DMS114 treated with DMSO at 0.1 percent for 48 hours (cell line): ENCODE results near the gene SGK1.
"Not testable (repeated sequence)": the region's sequence is repeated elsewhere in the genome, so short reads cannot be mapped to it uniquely, and the experiment has no call there.

Experiments
- DNase-seq: peaks from one replicate; lab custom pipeline; 2025; ENCODE audit not compliant: unreplicated experiment; lab: John Stamatoyannopoulos, UW

Gene SGK1

DNA sequence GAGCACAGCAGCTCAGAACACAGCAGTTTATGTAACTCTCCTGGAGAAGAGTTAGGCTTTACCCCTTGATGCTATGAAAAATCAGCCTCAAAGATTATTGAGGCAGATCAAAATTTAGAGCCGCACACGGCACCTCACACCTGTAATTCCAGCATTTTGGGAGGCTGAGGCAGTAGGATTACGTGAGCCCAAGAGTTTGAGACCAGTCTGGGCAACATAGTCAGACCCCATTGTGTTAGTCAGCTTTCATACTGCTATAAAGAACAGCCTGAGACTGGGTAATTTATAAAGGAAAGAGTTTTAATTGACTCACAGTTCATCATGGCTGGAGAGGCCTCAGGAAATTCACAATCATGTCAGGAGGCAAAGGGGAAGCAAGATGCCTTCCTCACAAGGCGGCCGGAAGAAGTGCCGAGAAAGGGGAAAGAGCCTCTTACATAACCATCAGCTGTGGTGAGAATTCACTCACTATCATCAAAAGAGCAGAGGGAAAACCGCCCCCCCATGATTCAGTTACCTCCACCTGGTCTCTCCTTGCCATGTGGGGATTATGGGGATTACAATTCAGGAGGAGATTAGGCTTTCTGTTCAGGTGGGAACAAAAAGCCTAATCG lies 87.7 kb downstream of the SGK1 start:
- DNase-seq = no peak

DNA sequence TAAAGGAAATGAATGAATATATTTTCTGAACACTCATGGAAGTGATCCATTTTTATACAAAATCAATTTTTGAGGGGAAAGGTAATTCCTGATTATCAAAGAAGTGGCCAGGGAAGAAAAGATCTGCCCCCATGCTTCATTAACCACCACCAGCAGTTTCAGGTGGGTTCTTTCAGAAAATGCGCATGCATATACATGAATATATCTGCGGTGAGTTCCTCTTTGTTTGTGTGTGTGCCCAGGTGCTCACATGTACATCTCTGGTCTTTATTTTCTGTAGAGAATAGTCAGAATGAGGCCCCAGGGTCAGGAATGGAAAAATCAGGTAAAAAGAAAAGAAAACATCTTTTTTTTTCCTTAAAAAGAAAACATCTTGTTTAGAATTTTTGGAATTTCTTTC lies 88.4 kb downstream of the SGK1 start:
- DNase-seq = no peak

DNA sequence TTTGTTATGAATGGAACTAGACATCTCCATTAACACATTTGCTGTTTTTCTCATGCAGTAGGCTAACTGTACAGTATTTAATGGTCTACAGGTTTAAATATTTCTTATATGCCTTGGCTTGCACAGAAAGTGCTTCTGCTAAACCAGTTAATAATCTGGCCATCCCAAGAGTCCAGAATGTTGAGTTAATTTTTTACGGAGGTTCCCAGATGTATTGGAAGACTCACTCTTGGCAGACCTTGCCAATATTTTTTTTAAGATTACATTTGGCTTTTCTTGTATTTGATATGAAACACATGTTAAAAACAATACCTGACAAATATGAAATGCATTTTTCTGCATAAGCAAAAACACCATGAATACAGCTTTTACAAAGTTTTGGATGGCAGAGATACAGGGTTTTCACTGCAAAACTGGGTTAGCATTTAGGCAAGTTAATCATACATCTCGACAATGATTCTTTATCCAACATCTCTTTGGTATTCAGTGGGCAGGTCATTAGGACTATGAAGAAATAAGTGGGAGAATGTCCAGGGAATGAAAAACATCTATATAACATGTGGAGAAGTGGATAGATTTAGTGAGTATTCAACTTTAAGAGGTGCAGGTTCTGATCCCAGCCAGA lies 94.0 kb downstream of the SGK1 start:
- no peak for DNase-seq

DNA sequence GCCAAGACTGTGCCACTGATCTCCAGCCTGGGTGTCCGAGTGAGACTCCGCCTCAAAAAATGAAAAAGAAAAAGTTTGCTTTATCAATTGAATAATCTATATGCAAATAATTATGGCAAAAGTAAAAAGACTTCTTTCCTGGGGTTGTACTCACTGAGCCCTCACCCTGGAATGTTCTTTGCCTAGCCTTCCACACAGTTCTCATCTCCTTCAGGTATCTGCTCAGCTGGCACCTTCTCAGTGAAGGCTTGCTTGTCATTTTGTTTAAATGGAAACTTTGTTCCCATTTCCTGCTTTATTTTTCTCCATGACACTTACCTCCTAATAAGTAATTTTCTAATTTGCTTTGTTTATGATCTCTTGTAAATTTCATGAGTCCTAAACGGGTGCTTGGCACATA lies 96.7 kb downstream of the SGK1 start:
- no peak for DNase-seq

DNA sequence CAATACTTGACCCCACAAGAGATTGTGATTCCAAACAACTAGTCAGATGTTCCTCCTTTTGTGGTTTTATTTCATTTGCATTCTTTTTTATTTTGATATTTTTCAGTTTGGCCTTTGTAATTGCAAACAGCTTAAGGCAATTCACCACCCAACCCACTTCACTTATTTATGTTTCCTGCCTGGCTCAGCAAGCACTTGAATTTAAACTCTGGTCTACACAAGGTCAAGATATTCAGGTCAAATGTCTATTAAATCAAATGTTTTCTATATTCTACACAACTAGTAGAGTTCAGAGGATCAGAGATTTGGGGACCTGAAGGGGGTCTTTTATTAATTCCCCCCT lies 100.1 kb downstream of the SGK1 start:
- no peak for DNase-seq

DNA sequence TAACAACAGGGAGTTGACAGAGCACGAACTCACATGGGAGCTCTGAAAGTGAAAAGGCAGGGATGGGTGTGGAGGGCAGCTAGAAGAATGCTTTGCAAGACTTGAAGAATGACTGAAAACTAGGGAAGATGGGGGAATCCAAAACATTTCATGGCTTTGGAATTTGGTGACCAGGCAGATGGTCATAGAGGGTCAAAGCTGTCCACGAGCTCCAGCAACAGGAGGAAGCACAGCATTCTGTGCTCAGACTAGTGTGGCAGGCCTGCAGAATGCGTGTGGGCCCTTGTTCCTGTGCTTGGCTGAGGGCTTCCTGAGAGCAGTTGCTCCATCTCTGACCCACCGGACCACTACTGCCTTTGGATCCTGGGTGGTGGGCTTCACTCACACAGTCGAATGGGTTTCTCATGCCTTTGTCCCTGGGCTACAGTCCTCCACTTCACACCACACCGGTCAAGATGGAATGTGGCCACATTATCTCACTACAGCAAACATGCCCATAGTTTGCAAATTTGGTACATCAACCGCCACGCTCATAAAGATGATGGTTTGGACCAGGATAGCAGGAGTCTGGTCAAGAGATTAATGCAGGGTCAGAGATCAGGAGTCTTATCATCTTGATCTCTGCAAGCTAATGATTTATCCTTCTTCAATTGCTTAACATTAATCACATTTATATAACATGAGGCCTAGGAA lies 100.7 kb downstream of the SGK1 start:
- DNase-seq = no peak

DNA sequence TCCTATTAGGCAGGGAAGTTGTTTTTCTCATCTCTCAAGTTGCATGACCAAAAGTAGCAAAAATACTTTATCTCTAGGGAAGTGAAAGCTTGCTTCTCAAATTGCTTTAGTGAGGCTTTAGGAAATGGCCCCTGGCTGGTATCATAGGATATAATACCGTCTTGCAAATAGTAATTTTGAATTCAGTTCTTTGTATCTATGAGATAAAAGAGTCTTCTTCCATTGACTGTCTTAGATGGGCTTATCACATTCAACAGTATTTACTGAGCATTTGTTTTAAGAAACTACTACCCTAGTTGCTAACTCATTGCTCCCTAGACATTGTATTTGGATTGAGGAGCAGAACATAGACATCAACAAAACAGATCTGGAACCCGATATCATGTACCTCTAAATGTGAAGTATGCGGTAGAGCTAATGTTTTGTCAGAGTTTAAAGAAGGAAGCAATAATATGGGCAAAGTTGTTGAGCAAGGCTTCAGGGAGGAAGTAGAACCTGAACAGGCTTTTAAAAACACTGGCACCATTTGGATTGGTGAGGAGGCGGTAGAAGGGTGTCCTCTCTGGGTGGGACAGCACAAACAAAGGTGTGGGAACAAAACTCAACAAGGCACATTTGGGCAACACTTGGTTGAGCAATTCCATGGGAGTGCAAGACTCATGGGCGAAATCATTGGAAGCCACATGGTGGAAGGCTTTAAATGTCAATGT lies 101.5 kb downstream of the SGK1 start:
- DNase-seq = no peak

DNA sequence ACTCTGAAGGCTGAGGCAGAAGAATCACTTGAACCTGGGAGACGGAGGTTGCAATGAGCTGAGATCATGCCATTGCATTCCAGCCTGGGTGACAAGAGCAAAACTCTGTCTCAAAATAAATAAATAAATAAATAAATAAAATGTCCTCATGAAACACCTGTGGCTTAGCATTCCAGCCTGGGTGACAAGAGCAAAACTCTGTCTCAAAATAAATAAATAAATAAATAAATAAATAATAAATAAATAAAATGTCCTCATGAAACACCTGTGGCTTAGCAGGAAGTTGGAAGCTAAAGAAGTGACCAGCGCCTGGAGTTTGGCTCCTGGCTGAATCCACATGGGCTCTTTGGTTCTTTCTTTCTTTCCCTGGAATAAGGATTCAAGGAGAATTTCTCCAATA lies 104.5 kb downstream of the SGK1 start:
- DNase-seq = not testable (repeated sequence)

DNA sequence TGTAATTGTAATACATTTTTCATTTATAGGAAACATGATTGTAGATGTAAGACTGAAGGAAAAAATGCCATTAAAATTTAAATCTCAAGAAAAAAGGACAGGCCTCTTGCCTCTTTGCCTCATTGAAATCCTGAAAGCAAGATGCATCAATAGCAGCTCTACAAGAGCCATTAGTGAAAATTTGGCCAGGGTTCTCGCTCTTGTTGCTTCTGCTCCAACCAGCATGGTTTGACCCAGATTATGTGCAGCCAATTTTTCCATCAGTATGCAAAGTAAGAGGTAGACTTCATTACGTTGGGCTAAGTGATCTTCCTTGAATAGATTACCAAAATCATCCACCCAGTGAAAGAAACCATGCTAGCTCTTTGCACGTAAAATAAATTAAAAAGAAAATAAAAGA lies 106.6 kb downstream of the SGK1 start:
- DNase-seq = no peak

DNA sequence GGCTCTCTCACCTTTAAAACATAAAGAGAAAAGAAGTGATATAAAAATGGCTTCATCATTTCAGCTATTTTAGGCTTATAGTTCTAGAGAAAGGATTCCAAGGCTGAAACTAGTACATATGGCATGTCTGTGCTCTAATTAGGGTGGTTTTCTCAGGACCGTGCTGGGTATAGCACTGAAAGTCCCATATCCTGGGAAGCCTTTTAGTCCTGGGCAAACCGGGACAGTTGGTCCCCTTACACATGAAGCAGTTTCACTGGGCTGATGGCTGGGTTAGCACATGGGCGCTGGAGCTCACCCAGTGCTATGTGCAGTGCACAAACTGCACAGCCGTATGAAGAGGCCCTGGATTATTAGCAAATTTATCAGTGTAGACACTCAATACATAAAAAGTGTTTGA lies 110.5 kb downstream of the SGK1 start:
- DNase-seq = no peak

DNA sequence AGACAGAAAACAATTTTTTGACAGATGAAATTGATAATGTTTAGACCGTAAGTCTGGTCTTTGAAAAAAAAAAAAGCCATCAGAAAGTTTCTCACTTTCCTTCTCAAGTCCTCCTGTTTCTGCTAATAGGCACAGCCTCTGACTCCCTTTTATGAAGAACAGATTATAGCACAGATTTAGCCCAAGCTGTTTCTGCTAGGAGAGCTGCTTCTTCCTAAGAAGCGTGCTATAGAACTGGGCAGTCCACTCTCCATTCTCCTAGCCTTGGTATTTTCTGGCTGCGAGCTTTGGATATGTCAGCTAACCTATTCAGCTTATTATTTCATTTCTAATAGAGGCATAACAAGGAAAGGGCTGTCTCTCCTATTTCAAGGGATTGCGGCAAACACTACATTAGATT lies 112.5 kb downstream of the SGK1 start:
- DNase-seq = no peak

DNA sequence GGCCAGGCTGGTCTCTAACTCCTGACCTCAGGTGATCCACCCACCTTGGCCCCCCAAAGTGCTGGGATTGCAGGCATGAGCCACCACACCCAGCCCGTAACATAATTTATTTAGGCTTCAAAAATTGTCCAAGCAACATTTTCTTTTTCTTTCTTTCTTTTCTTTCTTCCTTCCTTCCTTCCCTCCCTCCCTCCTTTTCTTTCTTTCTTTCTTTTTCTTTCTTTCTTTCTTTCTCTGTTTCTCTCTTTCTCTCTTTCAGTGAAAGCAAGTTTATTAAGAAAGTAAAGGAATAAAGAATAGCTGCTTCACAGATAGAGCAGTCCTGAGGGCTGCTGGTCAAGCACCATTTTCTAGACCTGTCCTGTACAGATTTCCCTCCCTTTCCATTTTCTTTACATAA lies 113.2 kb downstream of the SGK1 start:
- not testable (repeated sequence) for DNase-seq

DNA sequence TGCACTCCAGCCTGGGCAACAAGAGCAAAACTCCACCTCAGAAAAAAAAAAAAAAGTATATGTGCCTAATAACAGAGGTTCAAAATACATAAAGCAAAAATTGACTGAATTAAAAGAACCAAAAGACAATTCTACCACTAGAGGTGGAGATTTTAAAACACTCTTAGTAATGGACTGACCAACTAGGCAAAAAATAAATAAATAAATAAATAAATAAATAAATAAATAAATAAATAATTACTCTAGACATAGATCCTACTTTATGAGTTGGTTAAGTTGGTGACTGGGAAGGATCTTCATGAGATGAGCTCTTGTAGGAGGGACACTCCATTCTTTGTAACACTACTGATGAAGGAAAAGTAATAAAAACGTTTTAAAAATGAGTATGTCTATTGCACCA lies 113.9 kb downstream of the SGK1 start:
- DNase-seq = no peak

DNA sequence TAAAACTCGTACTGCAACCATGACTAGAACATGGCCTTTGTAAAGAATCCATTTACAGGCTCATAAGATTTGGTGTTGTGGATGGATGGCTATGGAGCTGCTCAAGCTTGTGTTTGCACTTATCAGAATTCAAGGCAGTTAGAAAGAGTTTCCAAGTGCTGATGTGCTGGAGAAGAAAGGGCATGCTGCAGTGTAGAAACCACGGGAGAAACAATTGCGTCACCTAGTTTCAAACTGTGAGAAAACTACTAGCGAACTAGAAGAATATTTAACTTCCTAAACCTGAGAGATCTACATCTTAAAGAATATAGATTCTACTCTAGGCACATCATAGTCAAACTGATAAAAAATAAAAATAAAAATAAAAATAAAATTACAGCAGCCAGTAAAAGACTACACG lies 116.2 kb downstream of the SGK1 start:
- DNase-seq = no peak

DNA sequence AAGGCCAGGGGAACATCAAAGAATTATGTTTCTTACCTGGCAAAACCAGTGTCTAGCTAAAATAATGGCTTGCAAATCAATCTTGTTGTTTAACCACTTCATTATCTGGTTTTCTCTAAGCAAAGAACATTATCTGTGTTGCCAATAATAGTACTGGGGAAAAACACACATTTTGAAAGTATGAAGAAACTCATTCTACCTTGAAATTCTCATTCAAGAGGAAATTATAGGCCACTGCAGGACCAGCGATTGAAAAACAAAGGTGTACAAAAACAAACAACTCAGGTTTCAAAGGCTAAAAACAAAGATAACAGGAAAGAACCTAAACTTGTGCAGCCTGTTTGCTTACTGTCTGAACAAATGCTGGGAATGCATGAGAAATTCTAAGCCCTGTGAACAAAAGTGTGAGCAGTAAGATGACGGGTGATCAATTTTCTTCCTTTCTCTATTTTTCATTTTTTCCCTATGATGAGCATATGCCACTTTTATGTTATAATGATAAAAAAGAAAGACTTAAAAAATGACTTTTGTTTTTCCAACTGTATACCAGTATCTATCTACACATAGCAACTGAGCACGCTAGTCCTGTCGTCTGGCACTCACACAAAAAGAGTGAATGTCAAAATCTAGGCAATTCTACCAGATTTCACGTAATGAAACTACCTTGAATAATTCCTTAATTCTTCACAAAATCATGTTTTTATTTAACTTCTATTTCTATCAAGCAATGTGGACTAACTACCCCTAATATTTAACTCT lies 117.9 kb downstream of the SGK1 start:
- no peak for DNase-seq

DNA sequence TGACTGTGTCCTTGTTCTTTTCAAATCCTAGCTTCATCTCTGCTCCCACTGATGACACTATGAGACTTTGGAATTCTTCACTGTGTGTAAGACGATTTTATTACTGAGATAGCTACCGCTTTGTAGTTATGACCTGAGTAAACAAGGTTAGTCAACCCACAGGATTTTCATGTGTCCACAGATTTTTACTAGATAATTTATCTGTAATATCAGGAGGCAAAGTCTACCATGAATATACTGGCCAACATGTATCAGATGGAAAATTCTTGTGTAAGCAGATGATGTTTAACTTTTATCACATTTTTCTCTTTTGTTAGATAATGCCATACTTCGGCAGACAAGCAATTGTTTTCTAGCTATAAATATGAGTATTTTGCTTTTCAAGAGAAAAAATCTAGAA lies 119.8 kb downstream of the SGK1 start:
- DNase-seq = no peak

DNA sequence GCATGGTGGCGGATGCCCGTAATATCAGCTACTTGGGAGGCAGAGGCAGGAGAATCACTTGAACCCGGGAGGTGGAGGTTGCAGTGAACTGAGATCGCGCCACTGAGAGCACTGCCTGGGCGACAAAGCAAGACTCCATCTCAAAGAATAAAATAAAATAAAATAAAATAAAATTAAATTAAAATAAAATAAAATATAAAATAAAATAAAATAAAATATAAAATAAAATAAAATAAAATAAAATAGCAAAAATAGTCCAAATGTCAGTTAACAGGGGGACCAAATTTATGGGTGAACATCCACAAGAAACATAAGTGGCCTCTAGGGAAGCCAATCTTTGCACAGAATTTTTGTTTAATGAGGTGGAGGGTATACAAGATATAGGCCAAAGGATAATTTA lies 120.2 kb downstream of the SGK1 start:
- DNase-seq = not testable (repeated sequence)

DNA sequence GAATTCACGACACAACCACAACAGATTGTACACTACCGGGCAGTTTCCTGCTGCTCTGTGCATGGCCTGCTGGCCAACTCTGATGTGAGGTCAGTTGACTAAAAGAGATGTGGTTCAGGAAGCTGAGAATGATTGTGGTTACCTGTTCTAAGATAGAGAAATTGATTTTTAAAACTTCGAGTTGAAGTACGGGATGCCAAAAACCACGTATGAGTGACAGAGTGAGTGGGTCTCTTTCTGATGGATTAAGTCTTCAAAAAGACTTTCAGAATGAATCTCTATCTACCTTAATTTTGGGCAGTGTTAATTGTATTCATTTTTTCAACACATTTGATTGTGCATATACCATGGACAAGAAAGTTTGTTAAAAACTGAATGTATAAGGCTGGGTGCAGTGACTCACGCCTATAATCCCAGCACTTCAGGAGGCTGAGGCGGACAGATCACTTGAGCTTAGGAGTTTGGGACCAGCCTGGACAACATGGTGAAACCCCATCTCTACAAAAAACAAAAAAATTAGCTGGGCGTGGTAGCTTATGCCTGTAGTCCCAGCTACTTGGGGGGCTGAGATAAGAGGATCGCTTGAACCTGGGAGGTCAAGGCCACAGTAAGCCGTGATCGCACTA lies 121.2 kb downstream of the SGK1 start:
- DNase-seq = no peak

DNA sequence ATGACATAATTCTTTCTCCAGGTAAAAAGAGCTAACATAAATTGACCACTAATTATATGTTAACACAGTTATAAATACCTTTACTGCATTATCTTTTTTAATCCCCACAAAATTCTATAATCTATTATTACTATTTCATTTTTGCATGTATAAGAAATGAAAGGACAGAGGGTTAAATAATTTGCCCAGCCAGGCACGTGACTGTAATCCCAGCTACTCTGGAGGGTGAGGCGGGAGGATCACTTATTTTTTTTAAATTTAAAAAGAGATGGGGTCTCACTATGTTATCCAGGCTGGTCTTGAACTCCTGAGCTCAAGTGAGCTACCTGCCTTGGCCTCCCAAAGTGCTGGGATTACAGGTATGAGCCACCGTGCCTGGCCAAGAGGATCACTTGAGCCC lies 121.9 kb downstream of the SGK1 start:
- no peak for DNase-seq

DNA sequence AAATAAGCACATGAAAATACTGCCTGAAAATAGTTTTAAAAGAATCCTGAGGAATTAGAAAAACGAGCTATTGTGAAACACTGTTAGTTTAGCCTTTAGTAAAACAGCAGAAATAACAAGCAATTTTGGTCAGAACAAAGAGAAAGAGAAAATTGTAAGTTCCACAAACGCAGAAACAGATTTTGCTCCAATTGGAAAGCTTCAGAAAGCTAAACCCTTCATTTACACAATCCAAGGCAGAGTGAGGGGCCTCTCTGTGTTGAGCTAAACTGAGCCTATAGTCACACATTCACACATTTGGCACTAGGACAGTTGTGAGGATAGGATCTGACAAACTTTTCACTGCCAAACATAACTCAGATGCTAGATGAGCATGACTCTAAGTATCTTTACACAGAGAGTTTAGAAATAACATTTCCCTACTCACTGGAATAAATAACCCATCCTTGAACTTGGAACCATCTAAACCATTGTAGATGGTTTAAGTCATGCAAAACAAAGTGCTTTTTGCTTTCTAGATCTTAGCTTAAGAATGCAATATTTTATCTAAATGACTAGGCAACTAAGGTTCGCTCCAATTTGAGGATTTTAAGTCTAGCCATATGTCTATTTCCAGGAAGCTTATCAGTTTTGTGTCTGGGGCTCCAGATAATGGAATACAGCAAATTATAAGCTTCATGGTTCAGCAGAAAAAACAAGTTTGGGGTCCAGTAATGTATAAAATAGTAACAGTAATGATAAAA lies 122.6 kb downstream of the SGK1 start:
- no peak for DNase-seq
